ENCODE measurements around the gene NCBP2L.

NCBP2L gene

GRCh38 chrX:107768051-107768450 is 9.5 kb upstream of the NCBP2L start:
- TF ChIP-seq CTCF (IDR thresholded peaks at IDR 0.05), result no peak

GRCh38 chrX:107769581-107770317 is 7.8 kb upstream of the NCBP2L start:
- no peak for TF ChIP-seq CTCF (IDR thresholded peaks at IDR 0.05)

- no peak for TF ChIP-seq CTCF (IDR thresholded peaks at IDR 0.05)
Observed at GRCh38 chrX:107773206-107773605, 4.3 kb upstream of the NCBP2L start.

GRCh38 chrX:107773906-107774435 is 3.6 kb upstream of the NCBP2L start:
- TF ChIP-seq CTCF (IDR thresholded peaks at IDR 0.05), result no peak

GRCh38 chrX:107775000-107775733 is 2.4 kb upstream of the NCBP2L start:
- TF ChIP-seq CTCF (IDR thresholded peaks at IDR 0.05), result no peak

- no peak for TF ChIP-seq CTCF (IDR thresholded peaks at IDR 0.05)
Observed at GRCh38 chrX:107775734-107776511, 1.6 kb upstream of the NCBP2L start, which contains the start of gene TSC22D3. Gene TSC22D3 (minus strand): TSS chrX:107775787. CDS start chrX:107775419, 368 bp downstream.
